GM10266 (cell line): ENCODE measurements around the gene HMG20A.

Experiments
- DNase-seq: peaks from one replicate; pipeline ENCODE4 v3.0.0; 2012; ENCODE audit errors: extremely low spot score
- TF ChIP-seq, protein P1 (sequence below): IDR thresholded peaks from 2 replicates; pipeline ENCODE4 v1.5.1; 2012; ENCODE audit warnings: mild to moderate bottlenecking, low read depth; ENCODE audit not compliant: control insufficient read depth, insufficient read depth; ENCODE audit errors: missing control alignments

HMG20A gene

DNA sequence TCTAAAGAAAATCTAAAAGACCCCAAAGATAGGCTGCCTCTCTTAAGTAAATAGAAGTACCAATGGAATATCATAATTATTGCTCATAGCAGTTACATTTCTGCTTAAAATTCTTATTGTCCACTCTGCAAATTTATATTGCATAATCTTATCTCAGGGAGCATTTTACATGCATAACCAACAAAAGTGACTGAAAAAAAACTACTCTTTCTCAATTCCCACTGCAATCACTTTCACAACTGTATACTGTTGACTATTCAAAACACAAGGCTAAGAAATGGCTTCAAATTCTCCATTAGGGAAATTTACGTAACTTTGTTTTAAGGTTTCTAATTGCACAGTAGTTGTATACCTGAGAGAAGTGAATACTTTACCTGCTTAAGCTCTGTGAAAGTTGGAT lies 56.3 kb downstream of the HMG20A start:
- DNase-seq: no peak
- TF ChIP-seq, protein P1, sequence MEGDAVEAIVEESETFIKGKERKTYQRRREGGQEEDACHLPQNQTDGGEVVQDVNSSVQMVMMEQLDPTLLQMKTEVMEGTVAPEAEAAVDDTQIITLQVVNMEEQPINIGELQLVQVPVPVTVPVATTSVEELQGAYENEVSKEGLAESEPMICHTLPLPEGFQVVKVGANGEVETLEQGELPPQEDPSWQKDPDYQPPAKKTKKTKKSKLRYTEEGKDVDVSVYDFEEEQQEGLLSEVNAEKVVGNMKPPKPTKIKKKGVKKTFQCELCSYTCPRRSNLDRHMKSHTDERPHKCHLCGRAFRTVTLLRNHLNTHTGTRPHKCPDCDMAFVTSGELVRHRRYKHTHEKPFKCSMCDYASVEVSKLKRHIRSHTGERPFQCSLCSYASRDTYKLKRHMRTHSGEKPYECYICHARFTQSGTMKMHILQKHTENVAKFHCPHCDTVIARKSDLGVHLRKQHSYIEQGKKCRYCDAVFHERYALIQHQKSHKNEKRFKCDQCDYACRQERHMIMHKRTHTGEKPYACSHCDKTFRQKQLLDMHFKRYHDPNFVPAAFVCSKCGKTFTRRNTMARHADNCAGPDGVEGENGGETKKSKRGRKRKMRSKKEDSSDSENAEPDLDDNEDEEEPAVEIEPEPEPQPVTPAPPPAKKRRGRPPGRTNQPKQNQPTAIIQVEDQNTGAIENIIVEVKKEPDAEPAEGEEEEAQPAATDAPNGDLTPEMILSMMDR: no peak

DNA sequence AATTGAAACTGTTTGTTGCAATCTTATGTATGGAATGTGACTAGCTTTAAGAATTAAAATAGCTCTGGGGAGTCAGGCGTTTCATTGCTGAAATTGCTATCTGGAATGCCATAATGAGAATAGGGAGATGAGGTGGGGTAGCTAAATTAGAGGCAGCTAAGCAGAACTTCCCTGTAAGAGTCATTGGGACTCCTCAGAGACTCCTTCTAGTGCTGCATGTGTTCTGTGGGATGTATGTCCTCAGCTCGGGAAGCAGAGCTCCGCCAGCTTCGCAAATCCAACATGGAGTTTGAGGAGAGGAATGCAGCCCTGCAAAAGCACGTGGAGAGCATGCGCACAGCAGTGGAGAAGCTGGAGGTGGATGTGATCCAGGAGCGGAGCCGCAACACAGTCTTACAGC lies 57.4 kb downstream of the HMG20A start:
- no peak for DNase-seq
- TF ChIP-seq, protein P1: no peak

GRCh38 chr15:77479015-77479414 lies 58.3 kb downstream of the HMG20A start:
- no peak for DNase-seq
- TF ChIP-seq, protein P1: no peak

DNA sequence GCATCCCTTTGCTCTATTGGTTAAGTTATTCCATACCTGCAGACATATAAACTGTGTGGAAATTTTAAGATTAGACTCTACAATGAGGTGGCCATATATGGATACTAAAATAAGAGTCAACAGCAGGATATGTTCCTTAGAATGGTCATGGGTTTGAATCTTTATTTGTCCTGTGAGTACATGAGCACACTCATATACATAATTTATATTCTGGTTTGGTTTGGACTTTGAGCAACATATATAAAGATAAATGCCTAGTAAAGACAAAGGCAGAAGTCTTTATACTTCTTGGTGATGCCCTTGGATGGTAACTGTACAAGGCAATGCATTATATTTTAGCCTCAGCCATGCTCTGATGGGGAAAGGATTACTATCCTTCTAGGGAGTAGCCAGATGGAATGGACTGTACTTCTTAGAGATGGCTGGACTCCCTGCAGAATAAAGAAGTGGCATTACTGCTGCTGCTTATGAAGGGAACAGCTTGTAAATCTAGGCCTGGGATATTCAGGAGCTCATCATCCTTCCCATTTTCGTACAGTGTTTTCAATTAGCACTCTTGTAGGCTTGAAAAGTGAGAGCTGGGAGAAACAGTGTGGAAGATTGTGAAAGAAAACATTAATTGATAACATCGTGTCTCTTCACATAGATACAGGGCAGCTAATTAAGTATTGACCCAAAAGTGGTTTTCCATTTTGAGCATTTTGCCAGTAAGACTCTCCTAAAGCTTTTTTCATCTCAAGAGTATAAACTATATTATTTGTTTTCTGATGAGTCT lies 60.4 kb downstream of the HMG20A start:
- DNase-seq: no peak
- TF ChIP-seq, protein P1: no peak

- DNase-seq: no peak
Observed at GRCh38 chr15:77481670-77482069, 61.0 kb downstream of the HMG20A start.

GRCh38 chr15:77482570-77482969 lies 61.9 kb downstream of the HMG20A start:
- TF ChIP-seq, protein P1: no peak
- DNase-seq: no peak

More at GRCh38 chr15:77481670-77482069, 61.0 kb downstream of the HMG20A start:
- TF ChIP-seq, protein P1: no peak

DNA sequence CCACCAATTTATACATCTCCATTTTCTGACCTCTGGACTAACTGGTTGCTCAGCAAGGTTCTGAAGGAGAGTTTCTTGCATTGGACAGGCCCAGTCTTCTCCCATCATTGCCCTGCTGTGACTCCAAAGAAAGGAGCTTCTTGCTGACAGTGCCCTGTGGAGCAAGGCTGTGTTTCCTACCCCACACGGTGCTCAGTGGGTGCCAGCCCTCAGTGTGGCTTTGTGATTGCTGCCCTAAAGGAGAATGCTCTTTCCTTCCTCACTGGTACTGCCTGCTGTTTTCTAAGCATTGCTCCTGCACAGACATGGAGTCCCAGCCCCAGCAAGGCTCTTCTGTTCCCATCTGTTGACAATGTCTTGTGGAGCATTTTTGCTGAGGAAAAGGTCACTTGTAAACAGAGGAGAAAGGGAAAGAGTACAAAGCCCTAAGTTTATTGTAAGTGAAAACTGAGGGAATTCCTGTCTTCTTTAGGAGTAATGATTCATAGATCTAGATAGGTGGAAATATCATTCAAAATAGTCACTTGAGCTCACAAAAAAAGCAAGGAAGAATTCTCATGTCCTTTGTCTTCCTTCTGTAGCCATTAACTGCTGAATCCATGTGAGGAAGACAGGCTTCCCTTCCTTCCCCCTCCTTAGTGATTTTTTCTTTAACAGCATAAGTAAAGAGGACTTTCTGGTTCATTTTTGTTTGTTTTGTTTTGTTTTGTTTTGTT lies 62.9 kb downstream of the HMG20A start:
- no peak for DNase-seq
- TF ChIP-seq, protein P1: no peak
